Measurements from ENCODE around the gene MND1.

MND1 gene

GRCh38 chr4:153451911-153452657, 107.6 kb downstream of the MND1 start:
- Histone ChIP-seq H3K4me1 (ENCODE audit: insufficient read depth, low read length, severe bottlenecking) (peaks cover 31% of the 10 kb centered on the region), H3K27ac (ENCODE audit: low read depth, low read length, poor library complexity, severe bottlenecking) (no peak overlapping the region), H3K79me2 (ENCODE audit: insufficient read depth, low read length) (no peaks in the 10 kb centered on the region), H3K4me3 (ENCODE audit: low read depth, low read length, poor library complexity, severe bottlenecking) (no peak overlapping the region), H3F3A (ENCODE audit: insufficient read depth, low read length) (no peaks in the 10 kb centered on the region), H2AFZ (ENCODE audit: low read length) (no peak overlapping the region), H4K20me1 (ENCODE audit: insufficient read depth, low read length) (no peaks in the 10 kb centered on the region), H3K27me3 (ENCODE audit: insufficient read depth, low read length) (no peaks in the 10 kb centered on the region), H3K9me2 (ENCODE audit: low read depth, low read length) (no peaks in the 10 kb centered on the region), H3K36me3 (ENCODE audit: insufficient read depth, low read length) (no peaks in the 10 kb centered on the region), H3K9ac (ENCODE audit: low read length) (no peak overlapping the region), H3K4me2 (ENCODE audit: low read length) (no peak overlapping the region), H3K9me3 (ENCODE audit: low read length) (no peaks in the 10 kb centered on the region)
- TF ChIP-seq EZH2 (IDR thresholded peaks at IDR 0.05; ENCODE audit: borderline replicate concordance, low read length) (no peak), CTCF (IDR thresholded peaks at IDR 0.05; ENCODE audit: low read length) (no peak)

- Histone ChIP-seq H3K79me2 (ENCODE audit: insufficient read depth, low read length) (no peaks in the 10 kb centered on the region), H3K4me2 (ENCODE audit: low read length) (no peak overlapping the region), H3K27ac (ENCODE audit: low read depth, low read length, poor library complexity, severe bottlenecking) (no peak overlapping the region), H3F3A (ENCODE audit: insufficient read depth, low read length) (no peaks in the 10 kb centered on the region), H3K9me2 (ENCODE audit: low read depth, low read length) (no peaks in the 10 kb centered on the region), H4K20me1 (ENCODE audit: insufficient read depth, low read length) (no peaks in the 10 kb centered on the region), H3K27me3 (ENCODE audit: insufficient read depth, low read length) (no peaks in the 10 kb centered on the region), H3K36me3 (ENCODE audit: insufficient read depth, low read length) (no peaks in the 10 kb centered on the region), H3K4me1 (ENCODE audit: insufficient read depth, low read length, severe bottlenecking) (peaks cover 28% of the 10 kb centered on the region), H2AFZ (ENCODE audit: low read length) (no peak overlapping the region), H3K9me3 (ENCODE audit: low read length) (no peaks in the 10 kb centered on the region), H3K4me3 (ENCODE audit: low read depth, low read length, poor library complexity, severe bottlenecking) (no peak overlapping the region), H3K9ac (ENCODE audit: low read length) (no peak overlapping the region)
- no peak for TF ChIP-seq EZH2 (IDR thresholded peaks at IDR 0.05; ENCODE audit: borderline replicate concordance, low read length)
- TF ChIP-seq CTCF (IDR thresholded peaks at IDR 0.05; ENCODE audit: low read length) = no peak
These were observed 108.3 kb downstream of the MND1 start for GRCh38 chr4:153452658-153453378.

GRCh38 chr4:153453402-153453801, 108.9 kb downstream of the MND1 start:
- H3K27ac ChIP-seq (ENCODE audit: low read depth, low read length, poor library complexity, severe bottlenecking) = no peak overlapping the region
- H3K9me3 ChIP-seq (ENCODE audit: low read length) = no peaks in the 10 kb centered on the region
- TF ChIP-seq CTCF (IDR thresholded peaks at IDR 0.05; ENCODE audit: low read length) = no peak
- no peak for TF ChIP-seq EZH2 (IDR thresholded peaks at IDR 0.05; ENCODE audit: borderline replicate concordance, low read length)
- H3F3A ChIP-seq (ENCODE audit: insufficient read depth, low read length) = no peaks in the 10 kb centered on the region
- H3K4me2 ChIP-seq (ENCODE audit: low read length) = no peak overlapping the region
- no peaks in the 10 kb centered on the region for H3K27me3 ChIP-seq (ENCODE audit: insufficient read depth, low read length)
- no peak overlapping the region for H3K9ac ChIP-seq (ENCODE audit: low read length)
- no peaks in the 10 kb centered on the region for H4K20me1 ChIP-seq (ENCODE audit: insufficient read depth, low read length)
- H2AFZ ChIP-seq (ENCODE audit: low read length) = no peak overlapping the region
- H3K9me2 ChIP-seq (ENCODE audit: low read depth, low read length) = no peaks in the 10 kb centered on the region
- H3K79me2 ChIP-seq (ENCODE audit: insufficient read depth, low read length) = no peaks in the 10 kb centered on the region
- H3K36me3 ChIP-seq (ENCODE audit: insufficient read depth, low read length) = no peaks in the 10 kb centered on the region
- no peak overlapping the region for H3K4me3 ChIP-seq (ENCODE audit: low read depth, low read length, poor library complexity, severe bottlenecking)
- H3K4me1 ChIP-seq (ENCODE audit: insufficient read depth, low read length, severe bottlenecking) = peaks cover 22% of the 10 kb centered on the region
